ENCODE results near the gene SPTLC3. TPM values are rescaled to one million over a fixed set of nuclear protein-coding genes. Genes with fewer than 3 reads are reported as not detected.

The SPTLC3 gene
- total RNA-seq, 1 experiment from 2014 or later = 10.7 TPM

GRCh38 chr20:13109658-13110057 is 100.9 kb downstream of the SPTLC3 start:
- Histone ChIP-seq H3K4me3 (no peak overlapping the region), H3K27me3 (ENCODE audit: insufficient read depth, low read depth) (no peaks in the 10 kb centered on the region), H3K9me2 (ENCODE audit: insufficient read depth) (no peaks in the 10 kb centered on the region), H3K27ac (no peak overlapping the region), H3K36me3 (ENCODE audit: low read depth) (no peaks in the 10 kb centered on the region), H4K20me1 (ENCODE audit: insufficient read depth) (no peaks in the 10 kb centered on the region), H3K9me3 (ENCODE audit: insufficient read depth, low read depth) (no peaks in the 10 kb centered on the region; the same call in 1 of the 2 replicates), H3K4me1 (replicated peaks; ENCODE audit: insufficient read depth) (peaks cover 8% of the 10 kb centered on the region; the same call in 1 of the 2 replicates), H3K4me2 (no peak overlapping the region), H2AFZ (no peak overlapping the region), H3F3A (ENCODE audit: insufficient read depth, low read depth) (no peaks in the 10 kb centered on the region), H3K79me2 (ENCODE audit: low read depth) (no peaks in the 10 kb centered on the region)
- intact Hi-C loops (cut with micrococcal nuclease; ENCODE audit: unreplicated experiment) = loop anchor here (10.0 kb wide), 1 partner anchor 945 kb away; no protein-coding TSS in a partner anchor
- TF ChIP-seq, protein P1, sequence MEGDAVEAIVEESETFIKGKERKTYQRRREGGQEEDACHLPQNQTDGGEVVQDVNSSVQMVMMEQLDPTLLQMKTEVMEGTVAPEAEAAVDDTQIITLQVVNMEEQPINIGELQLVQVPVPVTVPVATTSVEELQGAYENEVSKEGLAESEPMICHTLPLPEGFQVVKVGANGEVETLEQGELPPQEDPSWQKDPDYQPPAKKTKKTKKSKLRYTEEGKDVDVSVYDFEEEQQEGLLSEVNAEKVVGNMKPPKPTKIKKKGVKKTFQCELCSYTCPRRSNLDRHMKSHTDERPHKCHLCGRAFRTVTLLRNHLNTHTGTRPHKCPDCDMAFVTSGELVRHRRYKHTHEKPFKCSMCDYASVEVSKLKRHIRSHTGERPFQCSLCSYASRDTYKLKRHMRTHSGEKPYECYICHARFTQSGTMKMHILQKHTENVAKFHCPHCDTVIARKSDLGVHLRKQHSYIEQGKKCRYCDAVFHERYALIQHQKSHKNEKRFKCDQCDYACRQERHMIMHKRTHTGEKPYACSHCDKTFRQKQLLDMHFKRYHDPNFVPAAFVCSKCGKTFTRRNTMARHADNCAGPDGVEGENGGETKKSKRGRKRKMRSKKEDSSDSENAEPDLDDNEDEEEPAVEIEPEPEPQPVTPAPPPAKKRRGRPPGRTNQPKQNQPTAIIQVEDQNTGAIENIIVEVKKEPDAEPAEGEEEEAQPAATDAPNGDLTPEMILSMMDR (conservative IDR thresholded peaks at IDR 0.05) = no peak
- no peak for DNase-seq
- BruUV-seq (replicated peaks) = no TSS peak
- ChIA-PET POLR2A (ENCODE audit: unreplicated experiment) (no interaction called here), CTCF (no interaction called here)

GRCh38 chr20:13110796-13111195 is 102.0 kb downstream of the SPTLC3 start:
- Histone ChIP-seq H3K4me2 (no peak overlapping the region), H3K27me3 (ENCODE audit: insufficient read depth, low read depth) (no peaks in the 10 kb centered on the region), H3K27ac (no peak overlapping the region), H3K79me2 (ENCODE audit: low read depth) (no peaks in the 10 kb centered on the region), H3K4me3 (no peak overlapping the region), H3K9me2 (ENCODE audit: insufficient read depth) (no peaks in the 10 kb centered on the region), H3K36me3 (ENCODE audit: low read depth) (no peaks in the 10 kb centered on the region), H3K9me3 (ENCODE audit: insufficient read depth, low read depth) (no peaks in the 10 kb centered on the region), H4K20me1 (ENCODE audit: insufficient read depth) (no peaks in the 10 kb centered on the region), H3K4me1 (replicated peaks; ENCODE audit: insufficient read depth) (peaks cover 4% of the 10 kb centered on the region; the same call in 1 of the 2 replicates), H2AFZ (no peak overlapping the region), H3F3A (ENCODE audit: insufficient read depth, low read depth) (no peaks in the 10 kb centered on the region)
- intact Hi-C loops (cut with micrococcal nuclease; ENCODE audit: unreplicated experiment) = loop anchor here (10.0 kb wide), 1 partner anchor 944 kb away; no protein-coding TSS in a partner anchor
- ChIA-PET POLR2A (ENCODE audit: unreplicated experiment) (interaction anchor here (0.6 kb wide), 1 partner anchor 52 kb away, joined by 11 read pairs; no protein-coding TSS in a partner anchor), CTCF (no interaction called here)
- no peak for DNase-seq
- no TSS peak for BruUV-seq (replicated peaks)
- no peak for TF ChIP-seq EZH2 (IDR thresholded peaks at IDR 0.05; ENCODE audit: low read depth)
- TF ChIP-seq, protein P1 (conservative IDR thresholded peaks at IDR 0.05) = no peak

DNA sequence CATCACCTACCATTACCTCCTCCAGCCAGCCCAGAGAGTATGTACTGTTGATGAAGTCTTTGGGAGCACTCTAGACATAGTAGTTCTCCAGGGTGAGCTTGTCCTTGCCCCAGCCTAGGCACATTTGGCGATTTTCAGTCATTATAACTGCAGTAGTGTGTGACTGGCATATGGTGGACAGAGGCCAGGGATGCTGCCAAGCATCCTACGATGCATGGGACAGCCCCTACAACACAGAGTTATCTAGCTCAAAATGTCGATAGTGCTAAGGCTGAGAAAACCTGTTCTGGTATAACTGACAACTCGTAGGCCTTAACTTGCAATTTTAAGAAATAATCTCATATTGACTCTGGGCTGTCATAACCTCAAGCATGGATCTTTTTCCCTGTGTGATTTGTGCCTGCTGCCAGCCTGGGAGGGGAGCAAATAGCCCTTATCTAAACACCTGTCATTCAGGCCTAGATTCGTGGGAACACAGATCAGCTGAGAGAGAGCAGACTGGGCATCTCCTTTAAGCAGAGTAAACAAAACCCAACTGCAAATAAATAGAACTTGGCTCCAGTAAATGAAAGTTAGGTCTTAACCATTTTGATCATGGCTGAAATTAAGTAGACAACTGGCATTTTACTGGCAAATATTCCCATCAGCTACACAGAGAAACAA is 102.6 kb downstream of the SPTLC3 start:
- H3K9me2 ChIP-seq (ENCODE audit: insufficient read depth) = no peaks in the 10 kb centered on the region
- H3K27me3 ChIP-seq (ENCODE audit: insufficient read depth, low read depth) = no peaks in the 10 kb centered on the region
- TF ChIP-seq, protein P1 (conservative IDR thresholded peaks at IDR 0.05) = no peak
- TF ChIP-seq EZH2 (IDR thresholded peaks at IDR 0.05; ENCODE audit: low read depth) = no peak
- no peaks in the 10 kb centered on the region for H3F3A ChIP-seq (ENCODE audit: insufficient read depth, low read depth)
- no peak overlapping the region for H3K4me3 ChIP-seq
- BruUV-seq (replicated peaks) = no TSS peak
- intact Hi-C loops (cut with micrococcal nuclease; ENCODE audit: unreplicated experiment) = loop anchor here (10.0 kb wide), 1 partner anchor 943 kb away; no protein-coding TSS in a partner anchor
- no peaks in the 10 kb centered on the region for H3K9me3 ChIP-seq (ENCODE audit: insufficient read depth, low read depth)
- CTCF ChIA-PET = no interaction called here
- DNase-seq = no peak
- POLR2A ChIA-PET (ENCODE audit: unreplicated experiment) = no interaction called here
- H3K27ac ChIP-seq = no peak overlapping the region
- no peaks in the 10 kb centered on the region for H3K79me2 ChIP-seq (ENCODE audit: low read depth)
- H3K36me3 ChIP-seq (ENCODE audit: low read depth) = no peaks in the 10 kb centered on the region
- H2AFZ ChIP-seq = no peak overlapping the region
- no peaks in the 10 kb centered on the region for H4K20me1 ChIP-seq (ENCODE audit: insufficient read depth)
- H3K4me2 ChIP-seq = no peak overlapping the region
- H3K4me1 ChIP-seq (replicated peaks; ENCODE audit: insufficient read depth) = no peaks in the 10 kb centered on the region
